Neural progenitor cell (in vitro differentiated cells): ENCODE results near the gene ACTL10. TPM values are rescaled to one million over a fixed set of nuclear protein-coding genes. Genes with fewer than 3 reads are reported as not detected.

Experiments used
- DNase-seq: peaks from one replicate; pipeline ENCODE4 v3.0.0-alpha.2; 2016; ENCODE audit warnings: low spot score
- H2AFZ ChIP-seq: fragments of 200-600 bp; sonication (generic); replicated peaks from 2 replicates; pipeline ENCODE4 v1.6.1; 2016; ENCODE audit warnings: antibody characterized with exemption
- H3F3A ChIP-seq: fragments of 200-600 bp; sonication (generic); 2 replicates; pipeline ENCODE4 v1.6.1; 2016; ENCODE audit warnings: antibody characterized with exemption, low read depth
- H3K27ac ChIP-seq: fragments of 200-600 bp; sonication (generic); 2 replicates; pipeline ENCODE4 v1.5.1; 2016; ENCODE audit warnings: mild to moderate bottlenecking
- H3K27me3 ChIP-seq: fragments of 200-600 bp; sonication (generic); 2 replicates; pipeline ENCODE4 v1.6.1; 2016; ENCODE audit warnings: mild to moderate bottlenecking, moderate library complexity
- H3K36me3 ChIP-seq: fragments of 200-600 bp; sonication (generic); 2 replicates; pipeline ENCODE4 v1.5.1; 2016
- H3K4me1 ChIP-seq: fragments of 200-600 bp; sonication (generic); 2 replicates; pipeline ENCODE4 v1.6.1; 2016; ENCODE audit warnings: mixed run types
- H3K4me2 ChIP-seq: fragments of 200-600 bp; sonication (generic); 2 replicates; pipeline ENCODE4 v1.6.1; 2016
- H3K4me3 ChIP-seq: fragments of 200-600 bp; sonication (generic); 2 replicates; pipeline ENCODE4 v1.5.1; 2016
- H3K79me2 ChIP-seq: fragments of 200-600 bp; sonication (generic); 2 replicates; pipeline ENCODE4 v1.6.1; 2016; ENCODE audit warnings: low read depth
- H3K9ac ChIP-seq: fragments of 200-600 bp; sonication (generic); 2 replicates; pipeline ENCODE4 v1.6.1; 2016
- H3K9me3 ChIP-seq: fragments of 200-600 bp; sonication (generic); 2 replicates; pipeline ENCODE4 v1.5.1; 2016; ENCODE audit warnings: low read depth
- H4K20me1 ChIP-seq: fragments of 200-600 bp; sonication (generic); 2 replicates; pipeline ENCODE4 v1.6.1; 2016; ENCODE audit warnings: low read depth
- H3K27ac Mint-ChIP-seq: 3 replicates; pipeline ENCODE4 v1.8.0; 2021; ENCODE audit warnings: mixed read lengths
- H3K27me3 Mint-ChIP-seq: 2 replicates; pipeline ENCODE4 v1.8.0; 2022; ENCODE audit warnings: low read depth, mild to moderate bottlenecking, inconsistent platforms, moderate library complexity, mixed read lengths; ENCODE audit not compliant: insufficient read depth
- H3K36me3 Mint-ChIP-seq: 3 replicates; pipeline ENCODE4 v1.8.0; 2021; ENCODE audit warnings: mixed read lengths
- H3K4me1 Mint-ChIP-seq: 3 replicates; pipeline ENCODE4 v1.8.0; 2021; ENCODE audit warnings: mixed read lengths
- H3K4me3 Mint-ChIP-seq: 3 replicates; pipeline ENCODE4 v1.8.0; 2021; ENCODE audit warnings: mild to moderate bottlenecking, moderate library complexity, mixed read lengths
- H3K9me3 Mint-ChIP-seq: 3 replicates; pipeline ENCODE4 v1.8.0; 2020; ENCODE audit warnings: mixed read lengths
- EZH2 ChIP-seq: fragments of 200-600 bp; sonication (generic); IDR thresholded peaks from 2 replicates; pipeline ENCODE4 v1.6.1; 2017; ENCODE audit warnings: antibody characterized with exemption, mild to moderate bottlenecking, moderate library complexity
- EZH2phosphoT487 ChIP-seq: fragments of 200-600 bp; sonication (generic); IDR thresholded peaks from 2 replicates; pipeline ENCODE4 v1.6.1; 2017; ENCODE audit warnings: antibody characterized with exemption
- total RNA-seq: library from RNA; depleted of rRNA; stranded (reverse); fragments of >200 nt; gene quantifications from 2 replicates; pipeline ENCODE4 v1.2.3, GENCODE V29; 2015; ENCODE audit warnings: low replicate concordance
- TF ChIP-seq, protein P1 (sequence below): fragments of 200-600 bp; sonication (generic); IDR thresholded peaks from 2 replicates; pipeline ENCODE4 v1.5.1; 2017; ENCODE audit warnings: antibody characterized with exemption, mild to moderate bottlenecking

Gene ACTL10
- total RNA-seq, 1 donor from 2014 or later = not detected

DNA sequence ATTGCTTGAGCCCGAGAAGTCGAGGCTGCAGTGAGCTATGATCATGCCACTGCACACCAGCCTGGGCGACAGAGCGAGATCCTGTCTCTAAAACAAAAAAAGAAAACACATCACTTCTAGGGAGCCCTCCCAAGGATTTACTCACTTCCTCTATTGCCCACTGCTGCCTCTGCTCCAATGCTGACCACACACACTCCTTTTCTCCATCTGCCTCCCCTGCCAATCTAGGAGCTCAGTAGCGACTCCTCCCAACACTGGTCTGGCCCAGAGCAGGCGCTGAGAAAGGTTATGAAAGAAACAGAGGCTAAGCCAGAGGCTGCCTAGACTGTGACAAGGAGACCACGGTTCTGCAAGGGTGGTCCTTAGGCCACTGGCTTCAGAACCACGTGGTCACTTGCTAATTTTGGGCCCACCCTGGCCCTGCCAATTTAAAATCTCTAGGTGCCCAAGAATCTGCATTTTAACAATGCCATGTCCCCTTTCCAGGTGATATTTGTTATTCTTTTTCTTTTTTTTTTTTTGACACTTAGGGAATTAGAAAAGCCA, 20.7 kb downstream of the ACTL10 start:
- Histone ChIP-seq H3K4me2 (no peak overlapping the region), H3K4me1 (peaks cover 20% of the 10 kb centered on the region), H3K79me2 (peaks cover 32% of the 10 kb centered on the region), H3K9me3 (no peaks in the 10 kb centered on the region), H3K4me3 (no peak overlapping the region), H3K36me3 (no peaks in the 10 kb centered on the region), H3K27me3 (no peaks in the 10 kb centered on the region), H4K20me1 (peaks cover 32% of the 10 kb centered on the region), H2AFZ (no peak overlapping the region), H3K27ac (no peak overlapping the region), H3K9ac (no peak overlapping the region), H3F3A (peaks cover 18% of the 10 kb centered on the region)
- Mint-ChIP-seq H3K36me3 (no peaks in the 10 kb centered on the region), H3K4me1 (peaks cover 30% of the 10 kb centered on the region), H3K4me3 (peak overlapping the region; percentile 82), H3K27ac (no peak overlapping the region), H3K27me3 (peaks cover 4% of the 10 kb centered on the region), H3K9me3 (no peaks in the 10 kb centered on the region)
- TF ChIP-seq, protein P1, sequence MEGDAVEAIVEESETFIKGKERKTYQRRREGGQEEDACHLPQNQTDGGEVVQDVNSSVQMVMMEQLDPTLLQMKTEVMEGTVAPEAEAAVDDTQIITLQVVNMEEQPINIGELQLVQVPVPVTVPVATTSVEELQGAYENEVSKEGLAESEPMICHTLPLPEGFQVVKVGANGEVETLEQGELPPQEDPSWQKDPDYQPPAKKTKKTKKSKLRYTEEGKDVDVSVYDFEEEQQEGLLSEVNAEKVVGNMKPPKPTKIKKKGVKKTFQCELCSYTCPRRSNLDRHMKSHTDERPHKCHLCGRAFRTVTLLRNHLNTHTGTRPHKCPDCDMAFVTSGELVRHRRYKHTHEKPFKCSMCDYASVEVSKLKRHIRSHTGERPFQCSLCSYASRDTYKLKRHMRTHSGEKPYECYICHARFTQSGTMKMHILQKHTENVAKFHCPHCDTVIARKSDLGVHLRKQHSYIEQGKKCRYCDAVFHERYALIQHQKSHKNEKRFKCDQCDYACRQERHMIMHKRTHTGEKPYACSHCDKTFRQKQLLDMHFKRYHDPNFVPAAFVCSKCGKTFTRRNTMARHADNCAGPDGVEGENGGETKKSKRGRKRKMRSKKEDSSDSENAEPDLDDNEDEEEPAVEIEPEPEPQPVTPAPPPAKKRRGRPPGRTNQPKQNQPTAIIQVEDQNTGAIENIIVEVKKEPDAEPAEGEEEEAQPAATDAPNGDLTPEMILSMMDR = no peak
- TF ChIP-seq EZH2 (no peak), EZH2phosphoT487 (no peak)
- DNase-seq = no peak

DNA sequence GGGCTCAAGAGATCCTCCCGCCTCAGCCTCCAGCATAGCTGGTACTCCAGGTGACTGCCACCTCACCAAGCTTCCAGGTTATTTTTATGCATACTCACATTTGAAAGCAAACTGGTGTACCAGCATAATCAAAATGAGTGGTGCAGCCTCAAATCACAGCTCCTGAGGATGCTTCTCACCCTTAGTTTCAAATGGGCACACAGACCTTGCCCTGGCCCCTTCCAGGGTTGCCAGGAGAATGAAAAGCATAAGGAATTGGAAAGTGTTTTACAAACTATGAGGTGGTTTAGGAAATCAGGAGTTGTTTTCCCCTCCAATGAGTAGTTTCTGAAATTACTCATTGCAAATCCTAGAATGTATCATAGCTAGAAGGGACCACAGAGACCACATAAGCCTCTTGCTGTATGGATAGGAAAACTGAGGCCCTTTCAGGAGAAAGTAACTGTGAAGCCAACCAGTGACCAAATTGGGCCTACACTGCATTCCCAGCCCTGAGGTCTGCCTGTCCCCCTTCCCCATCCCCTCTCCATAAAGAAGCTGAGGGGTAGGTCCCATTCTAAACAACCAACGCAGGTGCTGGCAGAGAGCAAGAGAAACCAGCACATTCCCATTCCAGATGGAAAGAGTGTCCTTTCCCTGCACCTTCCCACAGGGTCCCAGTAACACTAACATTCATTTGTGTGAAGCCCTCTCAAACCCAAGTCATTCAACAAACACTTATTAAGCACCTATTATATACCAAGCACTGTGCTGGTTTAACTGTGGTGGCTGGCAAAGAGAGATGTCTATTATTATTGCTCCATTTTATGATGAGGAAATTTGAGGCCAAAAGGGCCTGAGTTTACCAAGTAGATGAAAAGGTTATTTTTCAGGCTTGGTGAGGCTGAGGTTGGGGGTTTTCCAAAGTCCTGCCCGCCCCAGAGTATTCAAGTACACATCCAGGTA, 21.5 kb downstream of the ACTL10 start:
- TF ChIP-seq, protein P1 = no peak
- TF ChIP-seq EZH2phosphoT487 (no peak), EZH2 (no peak)
- no peaks in the 10 kb centered on the region for H3K36me3 ChIP-seq
- no peaks in the 10 kb centered on the region for H3K9me3 ChIP-seq
- H3K27ac Mint-ChIP-seq = no peak overlapping the region
- H3K36me3 Mint-ChIP-seq = no peaks in the 10 kb centered on the region
- H3K79me2 ChIP-seq = peaks cover 24% of the 10 kb centered on the region
- no peaks in the 10 kb centered on the region for H3K27me3 ChIP-seq
- H3K9ac ChIP-seq = no peak overlapping the region
- H3K4me1 Mint-ChIP-seq = peaks cover 28% of the 10 kb centered on the region
- H3F3A ChIP-seq = peaks cover 24% of the 10 kb centered on the region
- H3K27ac ChIP-seq = no peak overlapping the region
- H3K4me2 ChIP-seq = no peak overlapping the region
- no peak overlapping the region for H3K4me3 Mint-ChIP-seq
- no peak overlapping the region for H2AFZ ChIP-seq
- H3K9me3 Mint-ChIP-seq = no peaks in the 10 kb centered on the region
- DNase-seq = no peak
- H3K27me3 Mint-ChIP-seq = peaks cover 5% of the 10 kb centered on the region
- peaks cover 24% of the 10 kb centered on the region for H4K20me1 ChIP-seq
- H3K4me3 ChIP-seq = no peak overlapping the region
- peaks cover 25% of the 10 kb centered on the region for H3K4me1 ChIP-seq

DNA sequence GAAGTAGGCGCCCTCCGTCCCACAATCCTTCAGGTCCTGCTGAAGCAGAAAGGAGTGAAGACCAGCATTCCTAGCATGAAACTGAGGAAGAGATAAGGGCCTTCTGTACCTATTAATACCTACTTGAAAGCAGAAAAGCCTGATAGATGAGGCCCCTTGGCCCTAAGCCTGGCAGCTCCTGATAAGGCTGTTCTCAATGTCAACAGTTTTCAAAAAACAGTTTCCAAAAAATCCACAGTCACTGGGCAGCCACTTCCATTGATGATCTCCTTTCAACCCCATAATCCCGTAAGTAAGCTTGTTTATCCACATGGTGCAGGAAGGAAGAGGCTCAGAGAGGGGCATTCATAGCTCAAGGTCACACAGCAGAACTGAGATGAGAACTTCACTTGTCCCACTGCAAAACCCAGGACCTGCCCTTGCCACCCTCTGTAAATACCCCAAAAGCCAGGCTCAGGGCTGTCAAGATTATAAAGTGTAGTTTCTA, 22.2 kb downstream of the ACTL10 start:
- Mint-ChIP-seq H3K36me3 (no peaks in the 10 kb centered on the region), H3K27me3 (peaks cover 6% of the 10 kb centered on the region), H3K4me3 (no peak overlapping the region), H3K4me1 (peaks cover 35% of the 10 kb centered on the region), H3K9me3 (no peaks in the 10 kb centered on the region), H3K27ac (no peak overlapping the region)
- Histone ChIP-seq H3K36me3 (no peaks in the 10 kb centered on the region), H3F3A (peaks cover 31% of the 10 kb centered on the region), H3K9ac (no peak overlapping the region), H3K4me2 (no peak overlapping the region), H3K4me3 (no peak overlapping the region), H3K79me2 (peaks cover 17% of the 10 kb centered on the region), H2AFZ (no peak overlapping the region), H4K20me1 (peaks cover 17% of the 10 kb centered on the region), H3K9me3 (no peaks in the 10 kb centered on the region), H3K27me3 (no peaks in the 10 kb centered on the region), H3K4me1 (peaks cover 31% of the 10 kb centered on the region), H3K27ac (no peak overlapping the region)
- no peak for DNase-seq
- TF ChIP-seq EZH2 (no peak), EZH2phosphoT487 (no peak)
- TF ChIP-seq, protein P1 = no peak
